ENCODE results near the gene KIF1C.

The KIF1C gene

DNA sequence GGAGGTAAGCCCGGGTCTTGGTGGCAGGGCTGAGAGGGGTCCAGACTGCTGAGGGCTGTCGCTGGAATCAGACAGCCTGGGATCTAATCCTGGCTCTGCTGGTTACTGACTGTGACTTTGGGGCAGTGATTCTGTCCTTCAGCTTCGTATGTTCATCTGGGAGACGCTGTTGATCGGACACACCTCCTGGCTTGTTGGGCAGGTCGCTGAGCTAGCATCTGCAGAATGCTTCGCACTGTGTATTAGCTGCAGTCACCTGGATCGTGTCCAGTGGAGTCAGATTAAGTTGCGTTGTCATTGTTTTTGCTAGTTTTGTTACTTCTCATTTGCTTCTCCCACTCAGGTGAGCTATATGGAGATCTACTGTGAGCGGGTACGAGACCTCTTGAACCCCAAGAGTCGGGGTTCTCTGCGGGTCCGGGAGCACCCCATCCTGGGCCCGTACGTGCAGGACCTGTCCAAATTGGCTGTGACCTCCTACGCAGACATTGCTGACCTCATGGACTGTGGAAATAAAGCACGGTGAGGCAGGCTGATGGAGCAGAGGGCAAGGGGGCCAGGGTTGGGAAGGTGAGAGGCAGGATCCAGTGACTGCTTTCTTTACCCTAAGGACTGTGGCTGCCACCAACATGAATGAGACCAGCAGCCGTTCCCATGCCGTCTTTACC lies 4.5 kb downstream of the KIF1C start:
- no peaks in the 10 kb centered on the region for H3K9me3 ChIP-seq (ENCODE audit: control insufficient read depth, low read length)
- H3K27ac ChIP-seq (ENCODE audit: low read length, poor library complexity, severe bottlenecking), result no peak overlapping the region
- H3K23ac ChIP-seq (ENCODE audit: low read length in 2 of 2), result no peak overlapping the region
- H3K4ac ChIP-seq (ENCODE audit: low read depth in 1 of 2, low read length in 2 of 2), result no peak overlapping the region
- peak overlapping the region in 1 of 2 experiments; percentile 35 for H3K14ac ChIP-seq (ENCODE audit: low read length in 2 of 2)
- H2BK15ac ChIP-seq (ENCODE audit: low read depth, poor library complexity, severe bottlenecking), result no peak overlapping the region
- H3K4me3 ChIP-seq (ENCODE audit: insufficient read depth in 1 of 2, low read depth in 1 of 2, low read length in 2 of 2), result no peak overlapping the region
- no peak overlapping the region for H4K8ac ChIP-seq (ENCODE audit: low read length)
- H3K36me3 ChIP-seq (ENCODE audit: control insufficient read depth in 1 of 2, insufficient read depth in 2 of 2, low read depth in 1 of 2, low read length in 2 of 2), result peaks cover 65 to 72% of the 10 kb centered on the region in 2 experiments
- H3K4me2 ChIP-seq (ENCODE audit: low read length, poor library complexity, severe bottlenecking), result no peak overlapping the region
- no peak overlapping the region for H2BK120ac ChIP-seq (ENCODE audit: low read depth, low read length)
- no peaks in the 10 kb centered on the region for H3K27me3 ChIP-seq (ENCODE audit: control insufficient read depth in 1 of 2, insufficient read depth in 1 of 2, low read length in 2 of 2)
- peaks cover 22% of the 10 kb centered on the region for H3K4me1 ChIP-seq (ENCODE audit: control insufficient read depth, insufficient read depth, low read depth, low read length)
- no peak overlapping the region for H3K9ac ChIP-seq (ENCODE audit: low read length)
- no peak overlapping the region for H3K18ac ChIP-seq (ENCODE audit: low read depth in 1 of 2, low read length in 2 of 2)
- H2BK12ac ChIP-seq (ENCODE audit: low read length in 2 of 2), result no peak overlapping the region
- H2AFZ ChIP-seq (ENCODE audit: low read depth, low read length), result no peak overlapping the region
- 96% methylated on average over 20 of the region's 20 CpGs for WGBS
- DNase-seq, result no peak
- H4K91ac ChIP-seq (ENCODE audit: low read length), result no peak overlapping the region
- H3K79me1 ChIP-seq (replicated peaks; ENCODE audit: low read length, poor library complexity, severe bottlenecking), result peaks cover 51% of the 10 kb centered on the region
- H2AK5ac ChIP-seq (ENCODE audit: low read length, severe bottlenecking), result no peak overlapping the region
- H2BK5ac ChIP-seq (ENCODE audit: low read depth, low read length, poor library complexity, severe bottlenecking), result no peak overlapping the region

DNA sequence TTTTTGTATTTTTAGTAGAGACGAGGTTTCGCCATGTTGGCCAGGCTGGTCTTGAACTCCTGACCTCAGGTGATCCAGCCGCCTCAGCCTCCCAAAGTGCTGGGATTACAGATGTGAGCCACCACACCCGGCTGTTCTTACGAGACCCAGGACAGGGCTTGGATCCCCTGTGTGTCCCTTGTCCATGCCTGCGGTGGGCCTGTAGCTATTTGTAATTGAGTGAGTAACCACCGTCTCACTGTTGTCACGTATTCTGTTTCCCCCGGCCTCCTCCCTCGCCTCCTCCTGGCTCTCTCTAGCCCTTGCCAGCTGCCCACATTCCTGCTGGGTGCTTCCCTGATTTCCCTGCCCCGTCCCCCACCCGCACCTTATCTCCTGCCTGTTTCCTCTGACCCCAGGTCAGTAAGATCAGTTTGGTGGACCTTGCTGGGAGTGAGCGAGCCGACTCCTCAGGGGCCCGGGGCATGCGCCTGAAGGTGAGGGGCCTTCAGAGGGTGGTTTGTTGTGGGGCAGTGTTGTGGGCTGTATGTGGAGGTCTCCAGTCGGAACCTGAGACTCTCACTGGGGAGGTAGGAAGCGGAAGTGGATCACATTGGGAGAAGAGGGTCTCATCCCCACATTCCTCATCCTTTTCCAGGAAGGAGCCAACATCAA lies 5.6 kb downstream of the KIF1C start:
- H2AFZ ChIP-seq (ENCODE audit: low read depth, low read length), result no peak overlapping the region
- H3K4ac ChIP-seq (ENCODE audit: low read depth in 1 of 2, low read length in 2 of 2), result no peak overlapping the region
- H4K8ac ChIP-seq (ENCODE audit: low read length), result no peak overlapping the region
- no peak overlapping the region for H3K18ac ChIP-seq (ENCODE audit: low read depth in 1 of 2, low read length in 2 of 2)
- no peaks in the 10 kb centered on the region for H3K27me3 ChIP-seq (ENCODE audit: control insufficient read depth in 1 of 2, insufficient read depth in 1 of 2, low read length in 2 of 2)
- H3K23ac ChIP-seq (ENCODE audit: low read length in 2 of 2), result no peak overlapping the region
- DNase-seq, result no peak
- no peak overlapping the region for H4K91ac ChIP-seq (ENCODE audit: low read length)
- peak overlapping the region in 1 of 2 experiments; percentile 26 for H3K4me3 ChIP-seq (ENCODE audit: insufficient read depth in 1 of 2, low read depth in 1 of 2, low read length in 2 of 2)
- no peak overlapping the region for H2BK5ac ChIP-seq (ENCODE audit: low read depth, low read length, poor library complexity, severe bottlenecking)
- H2BK12ac ChIP-seq (ENCODE audit: low read length in 2 of 2), result no peak overlapping the region
- no peak overlapping the region for H3K4me2 ChIP-seq (ENCODE audit: low read length, poor library complexity, severe bottlenecking)
- no peak overlapping the region for H3K27ac ChIP-seq (ENCODE audit: low read length, poor library complexity, severe bottlenecking)
- no peak overlapping the region for H2BK15ac ChIP-seq (ENCODE audit: low read depth, poor library complexity, severe bottlenecking)
- H3K9ac ChIP-seq (ENCODE audit: low read length), result no peak overlapping the region
- no peak overlapping the region for H3K14ac ChIP-seq (ENCODE audit: low read length in 2 of 2)
- H3K9me3 ChIP-seq (ENCODE audit: control insufficient read depth, low read length), result no peaks in the 10 kb centered on the region
- H3K36me3 ChIP-seq (ENCODE audit: control insufficient read depth in 1 of 2, insufficient read depth in 2 of 2, low read depth in 1 of 2, low read length in 2 of 2), result peaks cover 76 to 83% of the 10 kb centered on the region in 2 experiments
- H2AK5ac ChIP-seq (ENCODE audit: low read length, severe bottlenecking), result no peak overlapping the region
- WGBS, result 97% methylated on average over 17 of the region's 18 CpGs
- peaks cover 56% of the 10 kb centered on the region for H3K79me1 ChIP-seq (replicated peaks; ENCODE audit: low read length, poor library complexity, severe bottlenecking)
- peaks cover 24% of the 10 kb centered on the region for H3K4me1 ChIP-seq (ENCODE audit: control insufficient read depth, insufficient read depth, low read depth, low read length)
- H2BK120ac ChIP-seq (ENCODE audit: low read depth, low read length), result no peak overlapping the region

DNA sequence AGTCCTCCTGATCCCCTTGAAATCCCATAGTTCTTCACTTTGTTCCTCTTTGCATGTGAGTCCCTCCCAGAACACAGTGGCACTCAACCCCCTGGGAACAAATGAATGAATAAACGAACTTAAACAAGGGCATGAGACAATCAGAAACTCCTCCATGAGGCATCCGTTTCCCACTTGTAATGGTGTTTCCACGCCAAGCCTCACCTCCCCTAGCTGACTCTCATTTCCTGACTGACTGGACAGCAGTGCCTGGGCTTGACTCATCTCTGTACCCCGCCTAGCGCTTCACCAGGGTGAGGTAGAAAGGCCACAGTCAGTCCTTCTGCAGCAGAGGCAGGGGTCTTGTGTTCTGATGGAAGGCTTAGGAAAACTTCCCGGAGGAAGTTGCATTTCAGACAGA lies 14.2 kb downstream of the KIF1C start:
- H3K4ac ChIP-seq (ENCODE audit: low read depth in 1 of 2, low read length in 2 of 2), result no peak overlapping the region
- no peak overlapping the region for H3K23ac ChIP-seq (ENCODE audit: low read length in 2 of 2)
- H2BK15ac ChIP-seq (ENCODE audit: low read depth, poor library complexity, severe bottlenecking), result no peak overlapping the region
- peak; percentile 26 for DNase-seq
- no peak overlapping the region for H3K14ac ChIP-seq (ENCODE audit: low read length in 2 of 2)
- peaks cover 2% of the 10 kb centered on the region for H3K4me1 ChIP-seq (ENCODE audit: control insufficient read depth, insufficient read depth, low read depth, low read length)
- H3K27me3 ChIP-seq (ENCODE audit: control insufficient read depth in 1 of 2, insufficient read depth in 1 of 2, low read length in 2 of 2), result no peaks in the 10 kb centered on the region
- no peak overlapping the region for H3K9ac ChIP-seq (ENCODE audit: low read length)
- H2BK12ac ChIP-seq (ENCODE audit: low read length in 2 of 2), result no peak overlapping the region
- H3K27ac ChIP-seq (ENCODE audit: low read length, poor library complexity, severe bottlenecking), result no peak overlapping the region
- no peak overlapping the region for H2AFZ ChIP-seq (ENCODE audit: low read depth, low read length)
- peaks cover 43% of the 10 kb centered on the region for H3K79me1 ChIP-seq (replicated peaks; ENCODE audit: low read length, poor library complexity, severe bottlenecking)
- WGBS, result 64% methylated on average over 6 of the region's 6 CpGs
- H3K18ac ChIP-seq (ENCODE audit: low read depth in 1 of 2, low read length in 2 of 2), result no peak overlapping the region
- H4K8ac ChIP-seq (ENCODE audit: low read length), result no peak overlapping the region
- no peak overlapping the region for H2AK5ac ChIP-seq (ENCODE audit: low read length, severe bottlenecking)
- H2BK5ac ChIP-seq (ENCODE audit: low read depth, low read length, poor library complexity, severe bottlenecking), result no peak overlapping the region
- H3K9me3 ChIP-seq (ENCODE audit: control insufficient read depth, low read length), result no peaks in the 10 kb centered on the region
- H3K4me2 ChIP-seq (ENCODE audit: low read length, poor library complexity, severe bottlenecking), result no peak overlapping the region
- no peak overlapping the region for H4K91ac ChIP-seq (ENCODE audit: low read length)
- peaks cover 79 to 80% of the 10 kb centered on the region in 2 experiments for H3K36me3 ChIP-seq (ENCODE audit: control insufficient read depth in 1 of 2, insufficient read depth in 2 of 2, low read depth in 1 of 2, low read length in 2 of 2)
- H3K4me3 ChIP-seq (ENCODE audit: insufficient read depth in 1 of 2, low read depth in 1 of 2, low read length in 2 of 2), result no peak overlapping the region
- H2BK120ac ChIP-seq (ENCODE audit: low read depth, low read length), result no peak overlapping the region

DNA sequence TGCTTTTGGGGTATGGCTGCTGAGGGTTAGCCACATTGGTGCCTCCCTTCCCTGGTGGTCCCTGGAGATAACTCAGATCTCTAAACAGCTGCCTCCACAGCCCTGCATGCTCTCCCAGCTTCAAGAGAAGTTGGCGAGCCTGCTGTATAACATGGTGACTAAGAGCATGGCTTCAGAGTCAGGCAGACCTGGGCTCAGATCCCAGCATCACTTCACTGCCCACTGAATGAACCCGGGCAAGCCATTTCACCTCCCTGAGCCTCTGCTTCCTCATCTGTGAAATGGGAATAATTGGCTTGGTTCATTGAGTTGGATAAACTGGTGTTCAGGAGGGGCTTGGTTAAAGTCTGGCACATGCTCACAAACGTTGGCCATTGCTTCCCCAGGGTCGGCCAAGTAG lies 16.6 kb downstream of the KIF1C start:
- Histone ChIP-seq H3K27me3 (ENCODE audit: control insufficient read depth in 1 of 2, insufficient read depth in 1 of 2, low read length in 2 of 2) (no peaks in the 10 kb centered on the region), H3K27ac (ENCODE audit: low read length, poor library complexity, severe bottlenecking) (no peak overlapping the region), H2AFZ (ENCODE audit: low read depth, low read length) (no peak overlapping the region), H2BK5ac (ENCODE audit: low read depth, low read length, poor library complexity, severe bottlenecking) (no peak overlapping the region), H3K4ac (ENCODE audit: low read depth in 1 of 2, low read length in 2 of 2) (no peak overlapping the region), H4K91ac (ENCODE audit: low read length) (no peak overlapping the region), H3K4me3 (ENCODE audit: insufficient read depth in 1 of 2, low read depth in 1 of 2, low read length in 2 of 2) (no peak overlapping the region), H2BK12ac (ENCODE audit: low read length in 2 of 2) (no peak overlapping the region), H3K9me3 (ENCODE audit: control insufficient read depth, low read length) (no peaks in the 10 kb centered on the region), H3K4me1 (ENCODE audit: control insufficient read depth, insufficient read depth, low read depth, low read length) (peaks cover 2% of the 10 kb centered on the region), H2BK15ac (ENCODE audit: low read depth, poor library complexity, severe bottlenecking) (no peak overlapping the region), H3K14ac (ENCODE audit: low read length in 2 of 2) (no peak overlapping the region), H2BK120ac (ENCODE audit: low read depth, low read length) (no peak overlapping the region), H2AK5ac (ENCODE audit: low read length, severe bottlenecking) (no peak overlapping the region), H3K79me1 (replicated peaks; ENCODE audit: low read length, poor library complexity, severe bottlenecking) (peaks cover 34% of the 10 kb centered on the region), H3K9ac (ENCODE audit: low read length) (no peak overlapping the region), H3K23ac (ENCODE audit: low read length in 2 of 2) (no peak overlapping the region), H3K36me3 (ENCODE audit: control insufficient read depth in 1 of 2, insufficient read depth in 2 of 2, low read depth in 1 of 2, low read length in 2 of 2) (peaks cover 75 to 77% of the 10 kb centered on the region in 2 experiments), H3K4me2 (ENCODE audit: low read length, poor library complexity, severe bottlenecking) (no peak overlapping the region), H3K18ac (ENCODE audit: low read depth in 1 of 2, low read length in 2 of 2) (no peak overlapping the region), H4K8ac (ENCODE audit: low read length) (no peak overlapping the region)
- whole genome bisulfite sequencing, result 100% methylated on average over 4 of the region's 4 CpGs
- DNase-seq, result no peak

All from mesenchymal stem cell (in vitro differentiated cells and primary cell).